Measurements from ENCODE around the gene RBM28.

DNA sequence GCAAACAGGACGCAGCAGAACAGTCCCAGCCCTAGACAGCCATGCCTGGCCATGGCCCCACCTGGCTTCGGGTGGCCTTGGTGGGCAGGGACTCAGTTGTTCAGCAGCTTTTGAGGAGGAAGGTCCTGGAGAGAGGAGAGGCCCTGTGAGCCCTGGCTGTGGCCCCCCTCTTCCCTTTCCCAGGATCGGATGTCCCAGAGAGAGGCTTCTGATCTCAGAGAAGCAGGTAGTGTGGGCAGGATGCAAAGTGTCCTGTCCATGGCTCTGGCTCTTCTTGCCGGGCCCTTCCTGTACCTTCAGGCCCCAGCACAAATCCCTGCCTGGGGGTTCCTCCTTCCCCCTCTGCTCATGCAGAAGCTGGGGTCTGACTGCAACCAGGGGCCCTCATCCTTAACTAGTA is 16.2 kb upstream of the RBM28 start:
- TF ChIP-seq POLR2AphosphoS5 (IDR thresholded peaks at IDR 0.05) (no peak), POLR2A (IDR thresholded peaks at IDR 0.05) (no peak), EP300 (IDR thresholded peaks at IDR 0.05) (no peak)
- TF ChIP-seq, protein P1, sequence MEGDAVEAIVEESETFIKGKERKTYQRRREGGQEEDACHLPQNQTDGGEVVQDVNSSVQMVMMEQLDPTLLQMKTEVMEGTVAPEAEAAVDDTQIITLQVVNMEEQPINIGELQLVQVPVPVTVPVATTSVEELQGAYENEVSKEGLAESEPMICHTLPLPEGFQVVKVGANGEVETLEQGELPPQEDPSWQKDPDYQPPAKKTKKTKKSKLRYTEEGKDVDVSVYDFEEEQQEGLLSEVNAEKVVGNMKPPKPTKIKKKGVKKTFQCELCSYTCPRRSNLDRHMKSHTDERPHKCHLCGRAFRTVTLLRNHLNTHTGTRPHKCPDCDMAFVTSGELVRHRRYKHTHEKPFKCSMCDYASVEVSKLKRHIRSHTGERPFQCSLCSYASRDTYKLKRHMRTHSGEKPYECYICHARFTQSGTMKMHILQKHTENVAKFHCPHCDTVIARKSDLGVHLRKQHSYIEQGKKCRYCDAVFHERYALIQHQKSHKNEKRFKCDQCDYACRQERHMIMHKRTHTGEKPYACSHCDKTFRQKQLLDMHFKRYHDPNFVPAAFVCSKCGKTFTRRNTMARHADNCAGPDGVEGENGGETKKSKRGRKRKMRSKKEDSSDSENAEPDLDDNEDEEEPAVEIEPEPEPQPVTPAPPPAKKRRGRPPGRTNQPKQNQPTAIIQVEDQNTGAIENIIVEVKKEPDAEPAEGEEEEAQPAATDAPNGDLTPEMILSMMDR (IDR thresholded peaks at IDR 0.05) = no peak
